GM18519 (cell line): ENCODE data around the gene GPRC5B.

Experiments
- ATAC-seq: cut with Tn5 transposase; IDR thresholded peaks from one replicate; pipeline ENCODE4 v1.9.1; 2021; ENCODE audit warnings: mild to moderate bottlenecking, moderate library complexity; ENCODE audit not compliant: unreplicated experiment, low FRiP score

GPRC5B gene

GRCh38 chr16:19874026-19874425, 10.6 kb downstream of the GPRC5B start:
- ATAC-seq: no peak

- ATAC-seq: no peak
Observed at GRCh38 chr16:19872935-19873334, 11.7 kb downstream of the GPRC5B start.

- no peak for ATAC-seq
Observed at GRCh38 chr16:19872179-19872863, 12.3 kb downstream of the GPRC5B start.

- ATAC-seq: no peak
Observed at GRCh38 chr16:19871721-19872120, 12.9 kb downstream of the GPRC5B start.

- ATAC-seq: no peak
Observed at GRCh38 chr16:19868421-19868820, 16.2 kb downstream of the GPRC5B start.

GRCh38 chr16:19864566-19864965, 20.1 kb downstream of the GPRC5B start:
- no peak for ATAC-seq

GRCh38 chr16:19863990-19864389, 20.7 kb downstream of the GPRC5B start:
- no peak for ATAC-seq

- ATAC-seq: no peak
Observed at GRCh38 chr16:19861811-19862327, 22.8 kb downstream of the GPRC5B start.

GRCh38 chr16:19861133-19861532, 23.5 kb downstream of the GPRC5B start:
- no peak for ATAC-seq

GRCh38 chr16:19860166-19861041, 24.2 kb downstream of the GPRC5B start:
- ATAC-seq: no peak

- no peak for ATAC-seq
Observed at GRCh38 chr16:19859603-19860002, 25.0 kb downstream of the GPRC5B start.

GRCh38 chr16:19859166-19859565, 25.5 kb downstream of the GPRC5B start:
- no peak for ATAC-seq

- no peak for ATAC-seq
Observed at GRCh38 chr16:19858340-19859018, 26.2 kb downstream of the GPRC5B start.

GRCh38 chr16:19857593-19858339, 26.9 kb downstream of the GPRC5B start:
- no peak for ATAC-seq

GRCh38 chr16:19856120-19856519, 28.5 kb downstream of the GPRC5B start:
- no peak for ATAC-seq

- ATAC-seq: no peak
Observed at GRCh38 chr16:19854543-19854876, 30.1 kb downstream of the GPRC5B start.

GRCh38 chr16:19853742-19854542, 30.7 kb downstream of the GPRC5B start:
- ATAC-seq: no peak

GRCh38 chr16:19853132-19853741, 31.4 kb downstream of the GPRC5B start:
- no peak for ATAC-seq

GRCh38 chr16:19851476-19851875, 33.2 kb downstream of the GPRC5B start:
- ATAC-seq: no peak
